Ammon's horn (tissue), 1 donor: Measurements from ENCODE around the gene SLC16A3.
"Not testable (repeated sequence)": the region's sequence is repeated elsewhere in the genome, so short reads cannot be mapped to it uniquely, and the experiment has no call there.

Experiments used
- DNase-seq: peaks from one replicate; pipeline ENCODE4 v3.0.0-alpha.2; 2016; ENCODE audit warnings: low spot score

Gene SLC16A3

GRCh38 chr17:82204831-82205719 lies 23.8 kb upstream of the SLC16A3 start:
- no peak for DNase-seq

DNA sequence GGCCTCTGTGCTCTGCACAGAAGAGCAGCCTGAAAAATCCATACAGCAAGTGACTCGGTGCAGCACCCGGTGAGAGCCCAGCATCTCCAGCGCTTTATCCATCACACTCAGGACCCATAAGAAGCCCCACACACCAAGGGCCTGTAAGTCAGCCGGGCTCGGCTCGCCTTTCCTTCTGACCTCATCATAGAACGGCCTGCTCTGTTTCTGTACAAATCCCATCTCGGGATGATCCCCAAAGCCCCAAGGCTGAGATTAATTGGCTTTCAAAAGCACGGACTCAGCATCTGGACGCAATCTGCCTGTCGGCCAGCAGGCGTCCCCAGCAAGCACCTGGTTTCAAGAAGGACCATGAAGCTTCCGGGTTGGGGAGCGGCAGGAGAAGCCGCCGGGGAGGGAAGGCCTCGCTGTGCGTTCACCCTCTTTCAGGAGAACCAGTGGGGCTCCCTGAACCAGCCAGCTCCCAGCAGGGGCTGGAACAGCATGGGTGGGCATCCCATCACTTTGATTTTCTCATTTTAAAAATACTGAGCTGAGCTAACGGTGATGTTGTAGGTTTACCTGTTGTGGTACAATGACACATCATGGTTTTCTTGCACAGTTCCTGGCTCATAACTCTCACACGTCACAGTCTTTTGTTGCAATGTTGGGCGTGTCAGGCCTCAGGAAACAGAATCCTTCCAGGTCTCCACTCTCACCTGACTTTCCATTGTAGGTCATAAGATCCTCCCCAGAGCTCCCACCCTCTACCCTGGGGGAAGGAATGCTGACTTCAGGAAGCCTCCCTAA lies 22.9 kb upstream of the SLC16A3 start:
- DNase-seq, result peak; percentile 87

- not testable (repeated sequence) for DNase-seq
These were observed 18.2 kb upstream of the SLC16A3 start for GRCh38 chr17:82210655-82211054.

- peak; percentile 76 for DNase-seq
These were observed 16.3 kb upstream of the SLC16A3 start, which contains the start of gene CCDC57 for GRCh38 chr17:82212331-82213250. CCDC57 (minus strand) TSS chr17:82212842; CDS start chr17:82201944, 10,898 bp downstream.

DNA sequence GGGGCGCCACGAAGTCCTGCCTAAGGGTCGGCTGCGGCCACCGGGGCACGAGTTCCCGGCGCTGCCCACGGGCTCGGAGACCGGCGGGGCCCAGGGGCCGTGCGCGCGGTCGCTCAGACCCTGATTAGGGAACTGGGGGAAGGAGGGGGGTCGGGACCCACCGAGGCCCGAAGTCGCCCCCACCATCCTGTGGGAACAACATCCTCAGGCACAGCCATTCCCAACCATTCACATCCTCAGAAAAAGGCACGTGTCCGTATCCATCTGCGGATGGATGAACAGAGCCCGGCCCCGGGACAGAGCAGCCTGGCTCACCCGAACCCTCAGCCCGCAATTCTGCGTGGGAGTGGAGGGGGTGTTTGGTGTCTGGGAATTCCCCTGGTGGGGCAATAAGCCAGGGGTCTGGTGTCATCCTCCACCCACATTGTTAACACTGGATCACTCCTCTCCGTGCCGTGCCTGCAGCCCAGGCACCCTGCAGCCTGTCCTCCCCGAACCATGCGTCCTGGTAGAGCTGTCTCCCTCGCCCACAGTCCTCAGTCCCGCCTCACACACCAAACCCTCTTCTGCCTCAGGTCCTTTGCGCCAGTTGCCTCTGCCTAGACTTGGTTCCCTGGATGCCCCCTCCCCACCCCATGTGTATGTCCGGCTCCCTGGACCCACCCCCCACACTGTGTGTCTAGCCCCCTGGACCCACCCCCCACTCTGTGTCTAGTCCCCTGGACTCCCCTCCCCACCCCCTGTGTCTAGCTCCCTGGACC lies 15.4 kb upstream of the SLC16A3 start:
- peak; percentile 70 for DNase-seq

DNA sequence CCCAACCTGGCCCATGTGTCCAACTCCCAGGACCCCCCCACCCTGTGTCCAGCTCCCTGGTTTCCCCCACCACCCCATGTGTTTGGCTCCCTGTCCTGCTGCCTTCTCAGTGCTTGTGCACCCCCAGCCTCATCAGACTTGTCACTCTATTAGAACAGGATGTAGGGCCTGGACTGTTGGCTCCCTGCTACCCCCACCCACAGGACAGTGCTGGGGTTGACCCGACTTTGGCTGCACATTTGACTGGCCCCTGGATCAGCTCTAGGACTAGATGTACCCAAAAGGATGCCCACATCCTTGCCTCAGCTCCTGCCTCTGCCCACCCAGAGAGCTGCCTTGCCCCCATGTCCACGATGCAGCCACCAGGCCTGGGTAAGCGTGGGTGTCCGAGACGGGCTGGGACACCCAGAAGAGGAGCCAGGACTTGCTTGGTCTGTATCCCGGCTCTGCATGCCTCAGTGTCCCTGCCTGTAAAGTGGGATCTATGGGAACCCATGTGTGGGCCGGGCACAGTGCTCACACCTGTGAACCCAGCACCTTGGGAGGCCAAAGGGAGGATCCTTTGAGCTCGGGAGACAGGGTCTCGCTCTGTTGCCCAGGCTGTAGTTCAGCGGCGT lies 14.7 kb upstream of the SLC16A3 start:
- DNase-seq, result no peak

DNA sequence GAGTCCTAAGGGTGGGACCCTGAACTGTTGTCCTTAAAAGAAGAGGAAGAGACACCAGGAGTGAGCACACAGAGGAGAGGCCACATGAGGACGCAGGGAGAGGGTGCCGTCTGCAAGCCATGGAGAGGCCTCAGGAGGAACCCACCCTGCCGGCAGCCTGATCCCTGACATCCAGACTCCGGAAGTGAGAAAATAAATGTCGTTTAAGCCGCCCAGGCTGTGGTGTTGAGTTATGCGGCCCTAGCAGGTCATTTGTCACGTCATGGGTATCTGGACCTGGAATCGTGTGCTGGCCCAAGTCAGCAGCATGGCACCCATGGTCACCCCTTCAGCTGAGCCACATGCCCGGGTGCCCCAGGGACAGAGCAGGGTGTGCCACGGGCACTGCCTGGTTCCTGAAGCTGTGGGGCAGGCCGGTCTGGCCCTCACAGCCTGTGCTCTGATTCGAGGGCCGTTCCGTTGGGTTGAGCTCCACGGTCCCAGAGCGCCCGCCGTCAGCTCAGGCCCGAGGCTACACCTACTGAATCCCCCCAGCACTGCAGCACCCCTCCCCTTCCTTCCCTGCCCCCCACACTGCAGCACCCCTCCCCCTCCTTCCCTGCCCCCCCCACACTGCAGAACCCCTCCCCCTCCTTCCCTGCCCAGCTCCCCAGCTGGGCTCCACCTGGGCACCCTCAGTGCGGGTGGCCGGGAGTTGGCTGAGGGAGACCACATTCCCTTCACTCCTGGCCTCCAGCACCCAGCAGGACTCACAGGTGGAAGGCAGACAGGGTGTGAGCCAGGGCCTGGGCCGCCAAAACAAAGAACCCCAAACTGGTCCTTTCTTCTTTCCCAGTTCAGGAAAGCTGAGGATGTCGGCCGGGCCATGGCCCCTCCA lies 13.5 kb upstream of the SLC16A3 start:
- no peak for DNase-seq

- no peak for DNase-seq
These were observed 12.9 kb upstream of the SLC16A3 start for GRCh38 chr17:82215972-82216300.

DNA sequence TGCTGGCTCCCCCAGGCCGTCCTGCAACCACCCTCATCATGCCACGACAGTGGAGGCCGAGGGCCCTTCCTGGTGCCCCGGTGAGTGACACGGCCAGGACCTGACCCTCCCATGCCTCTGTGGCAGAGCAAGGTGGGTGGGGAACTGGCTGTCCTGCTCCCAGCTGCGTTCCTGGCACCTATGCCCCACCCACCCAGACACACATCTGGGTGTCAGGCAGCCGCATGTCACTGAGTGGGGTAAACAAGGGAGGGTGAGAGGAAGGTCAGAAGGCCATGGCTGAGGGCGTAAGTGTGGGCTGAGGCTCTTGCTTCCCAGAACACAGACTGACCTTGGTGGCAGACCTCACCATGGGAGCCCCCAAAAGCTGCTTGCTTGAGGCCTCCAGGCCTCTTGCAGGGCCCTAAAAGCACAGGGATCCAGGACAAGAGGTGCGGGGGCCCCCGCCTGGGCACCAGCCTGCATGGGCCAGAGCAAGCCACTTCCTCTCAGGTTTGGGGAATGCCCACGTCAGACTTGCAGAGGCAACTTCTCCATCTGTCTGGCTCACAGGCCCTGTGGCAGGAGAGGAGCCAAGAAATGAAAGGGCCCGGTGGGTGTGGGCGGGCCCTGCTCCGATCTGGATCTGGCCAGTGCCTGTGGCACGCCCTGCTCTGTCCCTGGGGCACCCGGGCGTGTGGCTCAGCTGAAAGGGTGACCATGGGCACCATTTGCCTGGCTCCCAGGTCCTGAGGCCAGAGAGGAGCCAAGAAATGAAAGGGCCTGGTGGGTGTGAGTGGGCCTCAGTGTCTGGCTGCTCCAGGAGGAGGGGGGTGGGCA lies 12.3 kb upstream of the SLC16A3 start:
- DNase-seq, result peak; percentile 81

GRCh38 chr17:82217120-82217529 lies 11.7 kb upstream of the SLC16A3 start:
- DNase-seq, result no peak

GRCh38 chr17:82217530-82218204 lies 11.2 kb upstream of the SLC16A3 start:
- no peak for DNase-seq

GRCh38 chr17:82218349-82219075 lies 10.3 kb upstream of the SLC16A3 start:
- no peak for DNase-seq

DNA sequence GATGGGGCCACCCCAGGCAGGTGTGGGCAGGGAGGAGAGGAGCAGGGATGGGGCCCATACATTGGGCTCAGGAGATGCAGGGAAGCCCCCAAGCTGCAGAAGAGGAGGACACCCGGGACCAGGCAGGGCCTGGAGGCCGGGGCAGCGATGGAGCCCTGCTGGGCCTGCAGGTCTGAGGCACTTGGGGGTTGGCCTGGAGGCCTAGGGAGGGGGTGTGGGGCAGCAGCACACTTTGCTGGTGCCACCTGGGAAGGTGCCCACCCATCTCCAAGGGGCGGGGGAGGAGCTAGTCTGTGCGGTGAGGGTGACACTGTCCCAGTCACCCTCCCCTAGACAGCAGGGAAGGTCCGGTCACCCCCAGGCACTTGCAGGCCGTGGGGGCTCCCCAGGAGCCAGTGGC lies 9.8 kb upstream of the SLC16A3 start:
- DNase-seq, result no peak

DNA sequence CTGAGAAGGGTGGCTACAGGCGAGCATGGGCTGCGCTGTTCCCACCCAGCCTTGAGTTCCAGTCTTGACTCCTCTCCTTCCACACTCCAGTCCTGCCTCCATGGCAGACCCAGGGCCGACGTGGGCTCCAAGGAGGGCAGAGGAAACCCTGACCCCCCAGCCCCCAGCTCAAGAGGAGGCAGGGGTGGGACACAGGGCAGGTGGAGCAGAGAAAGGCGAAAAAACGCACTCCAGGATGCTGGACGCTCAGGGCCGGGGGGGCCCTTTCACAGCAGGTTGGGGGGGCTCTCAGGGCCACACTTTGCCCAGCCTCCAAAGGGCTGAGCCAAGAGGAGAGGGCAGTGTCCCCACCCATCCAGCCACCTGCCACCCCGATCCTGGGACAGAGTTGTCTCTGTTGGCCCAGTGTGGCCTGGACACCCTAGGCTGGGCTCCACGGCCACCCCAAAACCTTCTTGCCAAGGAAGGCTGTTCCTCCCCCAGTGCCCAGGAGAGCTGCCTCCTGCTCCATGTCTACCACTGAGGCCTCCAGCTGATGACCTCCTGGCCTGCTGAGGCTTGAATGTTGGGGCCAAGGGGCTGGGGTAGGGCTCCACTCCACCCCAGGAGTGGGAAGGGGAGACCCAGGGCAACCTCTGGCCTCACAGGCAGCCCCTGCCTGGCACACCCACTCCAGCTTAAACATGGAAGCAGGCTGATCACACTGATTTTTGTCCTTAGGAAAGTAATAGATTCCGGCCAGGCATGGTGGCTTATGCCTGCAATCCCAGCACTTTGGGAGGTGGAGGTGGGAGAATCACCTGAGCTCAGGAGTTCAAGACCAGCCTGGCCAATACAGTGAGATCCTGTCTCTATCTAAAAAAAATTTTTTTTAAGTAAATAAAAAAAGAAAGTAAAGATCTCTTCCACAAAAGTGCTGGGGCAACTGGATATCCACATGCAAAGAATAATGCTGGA lies 8.8 kb upstream of the SLC16A3 start:
- DNase-seq, result no peak

DNA sequence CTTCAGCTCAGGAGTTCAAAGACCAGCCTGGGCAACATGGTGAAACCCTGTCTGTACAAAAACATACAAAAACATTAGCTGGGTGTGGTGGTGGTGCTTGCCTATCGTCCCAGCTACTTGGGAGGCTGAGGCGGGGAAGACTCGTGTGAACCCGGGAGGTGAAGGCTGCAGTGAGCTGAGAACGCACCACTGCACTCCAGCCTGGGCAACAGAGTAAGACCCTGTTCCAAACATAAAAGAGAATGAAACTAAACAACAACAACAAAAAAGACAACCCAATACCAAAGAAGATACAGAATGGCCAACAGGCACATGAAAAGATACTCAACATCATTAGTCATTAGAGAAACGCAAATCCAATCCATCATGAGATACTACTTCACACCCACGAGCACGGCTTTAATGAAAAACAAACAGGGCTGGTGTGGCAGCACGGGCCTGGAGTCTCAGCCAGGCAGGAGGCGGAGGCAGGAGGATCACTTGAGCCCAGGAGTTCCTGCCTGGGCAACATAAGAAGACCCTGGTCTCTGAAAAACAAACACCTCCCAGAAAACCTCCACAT lies 7.4 kb upstream of the SLC16A3 start:
- no peak for DNase-seq

DNA sequence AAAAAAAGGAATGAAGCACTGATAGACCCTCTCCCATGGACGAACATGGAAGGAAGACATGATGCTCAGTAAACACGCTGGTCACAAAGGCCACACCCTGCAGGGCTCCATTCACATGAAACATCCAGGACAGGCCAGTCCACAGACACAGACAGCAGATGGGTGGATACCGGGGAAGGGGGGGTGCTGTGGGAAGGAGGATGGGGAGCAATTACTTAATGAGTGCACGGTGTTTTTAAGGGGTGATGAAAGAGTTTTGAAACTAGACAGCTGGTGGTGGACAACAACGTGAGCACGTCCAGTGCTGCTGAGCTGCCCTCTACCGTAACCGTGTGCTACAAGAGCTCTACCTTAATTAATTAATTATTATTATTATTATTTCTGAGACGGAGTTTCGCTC lies 6.0 kb upstream of the SLC16A3 start:
- DNase-seq, result no peak
